NB4 (cell line): ENCODE results near the gene UNC119B.

Experiments used
- CTCF ChIP-seq: IDR thresholded peaks from one replicate; pipeline ENCODE4 v1.5.1; 2012; ENCODE audit warnings: low read depth, low read length
- MAX ChIP-seq: IDR thresholded peaks from 2 replicates; pipeline ENCODE4 v1.6.1; 2011; ENCODE audit warnings: low read depth, low read length
- MYC ChIP-seq: IDR thresholded peaks from 2 replicates; pipeline ENCODE4 v1.6.1; 2011; ENCODE audit warnings: low read depth, low read length
- POLR2A ChIP-seq: IDR thresholded peaks from 2 replicates; pipeline ENCODE4 v1.6.1; 2011; ENCODE audit warnings: mild to moderate bottlenecking; ENCODE audit not compliant: insufficient read length; ENCODE audit errors: extremely low read depth

GRCh38 chr12:120720987-120721801 is 10.9 kb downstream of the UNC119B start:
- TF ChIP-seq MYC, result no peak
- TF ChIP-seq CTCF, result no peak
- no peak for TF ChIP-seq POLR2A
- TF ChIP-seq MAX, result no peak
